PC-9 (cell line): ENCODE data around the gene PDE12. TPM values are rescaled to one million over a fixed set of nuclear protein-coding genes. Genes with fewer than 3 reads are reported as not detected.
A peak's percentile ranks its signal among the peaks of the same experiment; 100 is the strongest.

ENCODE experiments used
- BruUV-seq: library from RNA; stranded (reverse); fragments of 400-500 nt; replicated peaks from 2 replicates; lab custom pipeline; 2021; lab: Mats Ljungman, UMichigan
- CTCF ChIA-PET: fragments of 300-600 bp; sonication (Branson Sonifier 250); formaldehyde crosslinking; loops from one replicate; lab custom pipeline; 2022; ENCODE audit warnings: antibody characterized with exemption; lab: Charles Lee
- POLR2A ChIA-PET: fragments of 300-600 bp; sonication (Branson Sonifier 250); formaldehyde crosslinking; loops from one replicate; lab custom pipeline; 2022; ENCODE audit warnings: antibody characterized with exemption; ENCODE audit not compliant: unreplicated experiment; lab: Charles Lee
- DNase-seq, 2 experiments: peaks; one replicate each; pipeline versions ENCODE4 v3.0.0 to v3.0.0-alpha.2; 2015 to 2022; ENCODE audit warnings: mixed read lengths in 1 of 2
- H2AFZ ChIP-seq: fragments of 200-600 bp; sonication (generic); 2 replicates; pipeline ENCODE4 v1.8.1; 2017; ENCODE audit warnings: antibody characterized with exemption
- H3F3A ChIP-seq: fragments of 200-600 bp; sonication (generic); 2 replicates; pipeline ENCODE4 v1.8.1; 2017; ENCODE audit warnings: antibody characterized with exemption, mild to moderate bottlenecking, low read depth; ENCODE audit not compliant: insufficient read depth
- H3K27ac ChIP-seq: fragments of 200-600 bp; sonication (generic); 2 replicates; pipeline ENCODE4 v1.6.1; 2016; ENCODE audit warnings: mixed run types
- H3K27me3 ChIP-seq: fragments of 200-600 bp; sonication (generic); 2 replicates; pipeline ENCODE4 v1.6.1; 2016; ENCODE audit warnings: low read depth, mixed run types; ENCODE audit not compliant: insufficient read depth
- H3K36me3 ChIP-seq: fragments of 200-600 bp; sonication (generic); 2 replicates; pipeline ENCODE4 v1.6.1; 2016; ENCODE audit warnings: low read depth, mixed run types
- H3K4me1 ChIP-seq: fragments of 200-600 bp; sonication (generic); replicated peaks from 2 replicates; pipeline ENCODE4 v1.6.1; 2016; ENCODE audit warnings: mixed run types; ENCODE audit not compliant: insufficient read depth
- H3K4me2 ChIP-seq: fragments of 200-600 bp; sonication (generic); 2 replicates; pipeline ENCODE4 v1.6.1; 2017; ENCODE audit warnings: mixed run types
- H3K4me3 ChIP-seq: fragments of 200-600 bp; sonication (generic); 2 replicates; pipeline ENCODE4 v1.6.1; 2016; ENCODE audit warnings: mixed run types
- H3K79me2 ChIP-seq: fragments of 200-600 bp; sonication (generic); 2 replicates; pipeline ENCODE4 v1.6.1; 2017; ENCODE audit warnings: low read depth, mixed run types
- H3K9me2 ChIP-seq: fragments of 200-600 bp; sonication (generic); 2 replicates; pipeline ENCODE4 v1.8.1; 2017; ENCODE audit warnings: mild to moderate bottlenecking; ENCODE audit not compliant: insufficient read depth
- H3K9me3 ChIP-seq: fragments of 200-600 bp; sonication (generic); 2 replicates; pipeline ENCODE4 v1.8.1; 2016; ENCODE audit warnings: low read depth; ENCODE audit not compliant: insufficient read depth
- H4K20me1 ChIP-seq: fragments of 200-600 bp; sonication (generic); 2 replicates; pipeline ENCODE4 v1.8.1; 2017; ENCODE audit not compliant: insufficient read depth
- CTCF ChIP-seq: fragments of 200-600 bp; sonication (generic); conservative IDR thresholded peaks from 2 replicates; pipeline ENCODE4 v1.6.1; 2017; ENCODE audit warnings: mixed run types, antibody characterized with exemption, mild to moderate bottlenecking, moderate library complexity
- EZH2 ChIP-seq: fragments of 200-600 bp; sonication (generic); IDR thresholded peaks from 2 replicates; pipeline ENCODE4 v1.8.0; 2017; ENCODE audit warnings: antibody characterized with exemption, low read depth
- intact Hi-C: fragments of 100-400 bp; cut with micrococcal nuclease; formaldehyde crosslinking; loops from one replicate; pipeline ENCODE4 v1.10.0; 2022; ENCODE audit not compliant: unreplicated experiment
- total RNA-seq: library from RNA; stranded (reverse); gene quantifications from 2 replicates; pipeline ENCODE4 v1.2.3, GENCODE V29; 2021

The PDE12 gene
- total RNA-seq, 1 experiment from 2014 or later, result 16.6 TPM

GRCh38 chr3:57582474-57583168 is 26.5 kb downstream of the PDE12 start:
- Histone ChIP-seq H3K9me2 (no peaks in the 10 kb centered on the region), H3K27ac (peak overlapping the region; percentile 91), H3F3A (peaks cover 60% of the 10 kb centered on the region), H3K4me2 (peak overlapping the region; percentile 30; the same call in 1 of the 2 replicates), H3K4me3 (no peak overlapping the region), H2AFZ (no peak overlapping the region), H3K9me3 (no peaks in the 10 kb centered on the region), H3K79me2 (peaks cover 93% of the 10 kb centered on the region), H4K20me1 (peaks cover 62% of the 10 kb centered on the region), H3K4me1 (peaks cover 24% of the 10 kb centered on the region), H3K36me3 (peaks cover 28% of the 10 kb centered on the region), H3K27me3 (no peaks in the 10 kb centered on the region)
- no TSS peak for BruUV-seq
- intact Hi-C loops, result loop anchor here (1.0 to 5.0 kb wide), 3 partner anchors 185 to 575 kb away; no protein-coding TSS in a partner anchor
- CTCF ChIA-PET, result no interaction called here
- TF ChIP-seq CTCF (peak; percentile 62; the same call in 1 of the 2 replicates), EZH2 (no peak)
- POLR2A ChIA-PET, result interaction anchor here (0.6 kb wide), 1 partner anchor 47 kb away, joined by 4 read pairs; no protein-coding TSS in a partner anchor
- peak; percentile 88 to 96 for DNase-seq

- peaks cover 61% of the 10 kb centered on the region for H4K20me1 ChIP-seq
These were observed 27.5 kb downstream of the PDE12 start for GRCh38 chr3:57583544-57583943.

GRCh38 chr3:57586778-57587177 is 30.7 kb downstream of the PDE12 start:
- ChIA-PET POLR2A (no interaction called here), CTCF (interaction anchor here (0.6 kb wide), 1 partner anchor 68 kb away, joined by 3 read pairs; no protein-coding TSS in a partner anchor)
- DNase-seq, result no peak
- H3K9me2 ChIP-seq, result no peaks in the 10 kb centered on the region
- BruUV-seq, result no TSS peak
- peaks cover 27% of the 10 kb centered on the region for H3K4me1 ChIP-seq
- no peak overlapping the region for H2AFZ ChIP-seq
- peak overlapping the region; percentile 41; the same call in 1 of the 2 replicates for H3K27ac ChIP-seq
- peaks cover 50% of the 10 kb centered on the region for H3F3A ChIP-seq
- TF ChIP-seq EZH2, result no peak
- no peak for TF ChIP-seq CTCF
- peaks cover 80% of the 10 kb centered on the region for H4K20me1 ChIP-seq
- H3K4me3 ChIP-seq, result no peak overlapping the region
- no peaks in the 10 kb centered on the region for H3K9me3 ChIP-seq
- H3K36me3 ChIP-seq, result peaks cover 17% of the 10 kb centered on the region; the same call in 1 of the 2 replicates
- H3K4me2 ChIP-seq, result no peak overlapping the region
- peaks cover 94% of the 10 kb centered on the region for H3K79me2 ChIP-seq
- H3K27me3 ChIP-seq, result no peaks in the 10 kb centered on the region
- intact Hi-C loops, result no loop called here

More at GRCh38 chr3:57583544-57583943, 27.5 kb downstream of the PDE12 start:
- no peak overlapping the region for H3K4me3 ChIP-seq
- H3F3A ChIP-seq, result peaks cover 51% of the 10 kb centered on the region
- no TSS peak for BruUV-seq
- H3K9me2 ChIP-seq, result no peaks in the 10 kb centered on the region
- peaks cover 28% of the 10 kb centered on the region for H3K36me3 ChIP-seq
- POLR2A ChIA-PET, result no interaction called here
- H3K79me2 ChIP-seq, result peaks cover 93% of the 10 kb centered on the region
- intact Hi-C loops, result loop anchor here (1.0 to 5.0 kb wide), 3 partner anchors 186 to 576 kb away; no protein-coding TSS in a partner anchor
- peak overlapping the region; percentile 17; the same call in 1 of the 2 replicates for H3K4me2 ChIP-seq
- peaks cover 24% of the 10 kb centered on the region for H3K4me1 ChIP-seq
- CTCF ChIA-PET, result no interaction called here
- H3K9me3 ChIP-seq, result no peaks in the 10 kb centered on the region
- TF ChIP-seq CTCF, result no peak
- TF ChIP-seq EZH2, result no peak
- H3K27ac ChIP-seq, result peak overlapping the region; percentile 91
- peak in 1 of 2 experiments; percentile 52 for DNase-seq
- H3K27me3 ChIP-seq, result no peaks in the 10 kb centered on the region
- H2AFZ ChIP-seq, result no peak overlapping the region
